ENCODE data around the gene MED25.

The MED25 gene

GRCh38 chr19:49871349-49871985 is 53.4 kb downstream of the MED25 start:
- ChIA-PET CTCF (no interaction called here), POLR2A (ENCODE audit: low non-redundant PET) (interaction anchor here (0.6 kb wide), 1 partner anchor 67 kb away, joined by 3 read pairs; no protein-coding TSS in a partner anchor)
- no peak for DNase-seq (ENCODE audit: low spot score)
- no peak for TF ChIP-seq CTCF (conservative IDR thresholded peaks at IDR 0.05; ENCODE audit: low read depth)
- H3K27ac ChIP-seq, result peak overlapping the region; percentile 96

DNA sequence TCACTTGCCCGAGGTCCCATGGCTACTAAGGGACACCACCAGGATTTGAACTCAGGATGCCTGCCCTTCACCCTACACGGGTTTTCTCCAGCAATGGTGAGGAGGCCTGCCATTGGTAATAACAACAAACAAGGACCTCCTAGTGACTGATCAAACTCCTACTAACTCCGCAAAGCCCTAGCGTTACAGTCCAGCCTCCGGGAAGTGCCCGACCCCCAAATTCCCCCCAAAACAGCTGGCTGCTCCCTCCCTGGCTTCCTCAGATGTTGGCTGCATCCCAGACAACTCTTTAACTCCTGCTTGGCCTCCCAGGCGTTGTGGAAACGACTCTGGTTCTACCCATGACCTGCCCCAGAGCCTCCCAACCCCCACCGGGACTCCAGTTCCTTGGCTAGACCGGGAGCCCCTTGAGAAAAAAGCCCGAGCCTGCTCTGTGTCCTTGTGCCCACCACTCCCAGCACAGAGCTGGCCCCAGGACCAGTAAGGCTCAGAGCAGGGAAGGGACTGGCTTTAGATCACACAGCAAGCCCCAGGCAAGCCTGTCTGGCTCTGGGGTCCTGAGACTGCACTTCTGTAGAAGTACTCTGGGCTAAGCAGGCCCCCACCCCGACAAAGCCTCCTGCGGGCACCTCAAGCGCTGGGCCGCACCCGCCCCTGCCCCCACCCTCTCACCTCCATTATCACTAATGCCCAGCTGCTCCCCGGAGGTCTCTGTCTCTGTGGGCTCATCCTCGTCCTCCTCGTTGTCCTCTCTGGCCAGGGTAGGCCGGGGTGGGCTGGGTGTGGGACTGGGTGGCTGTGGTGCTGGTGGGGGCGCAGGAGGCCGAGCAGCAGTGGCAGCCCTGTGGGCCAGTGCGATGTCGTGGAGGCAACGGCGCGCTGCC is 54.4 kb downstream of the MED25 start:
- peak overlapping the region; percentile 96 for H3K27ac ChIP-seq
- DNase-seq (ENCODE audit: low spot score), result no peak
- ChIA-PET POLR2A (ENCODE audit: low non-redundant PET) (no interaction called here), CTCF (no interaction called here)
- TF ChIP-seq CTCF (conservative IDR thresholded peaks at IDR 0.05; ENCODE audit: low read depth), result no peak

DNA sequence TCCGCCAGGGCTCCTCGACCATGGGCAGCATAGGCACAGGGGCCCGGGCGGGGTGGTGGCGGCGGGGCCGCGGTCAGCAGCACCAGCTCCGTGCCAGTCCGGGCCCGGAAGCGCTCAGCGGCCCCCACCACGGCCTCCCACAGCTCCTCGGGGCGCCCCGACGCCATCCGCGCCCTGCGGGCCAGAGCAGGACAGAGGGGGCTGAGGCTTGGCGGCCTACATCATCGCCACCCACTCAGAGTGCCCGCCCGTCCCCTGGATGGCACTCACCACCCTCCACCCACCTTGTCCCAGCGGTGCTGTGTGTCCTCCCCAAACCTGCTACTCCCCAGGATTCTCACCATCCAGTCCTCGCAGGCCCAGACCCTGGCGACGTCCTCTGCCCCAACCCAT is 55.0 kb downstream of the MED25 start:
- DNase-seq (ENCODE audit: low spot score), result no peak
- ChIA-PET CTCF (no interaction called here), POLR2A (ENCODE audit: low non-redundant PET) (no interaction called here)
- peak overlapping the region; percentile 96 for H3K27ac ChIP-seq
- no peak for TF ChIP-seq CTCF (conservative IDR thresholded peaks at IDR 0.05; ENCODE audit: low read depth)

DNA sequence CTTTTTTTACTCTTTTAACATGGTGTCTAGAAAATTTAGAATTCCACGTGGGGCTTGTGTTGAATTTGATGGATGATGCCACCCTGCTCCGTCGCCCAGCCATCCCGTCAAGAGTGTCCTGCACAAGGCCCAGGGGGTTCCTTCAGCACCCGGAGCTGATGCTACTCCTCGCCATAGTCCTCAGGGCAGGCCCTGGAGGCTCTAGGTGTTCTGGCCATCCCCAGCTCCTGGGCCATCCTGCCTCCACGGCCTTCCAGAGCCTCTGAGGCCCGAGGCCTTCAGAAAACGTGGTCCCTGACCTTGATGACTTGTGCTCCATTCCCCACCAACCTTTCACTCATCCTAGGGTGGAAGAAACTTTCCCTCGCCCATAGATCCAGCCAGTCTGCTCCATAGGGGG is 55.7 kb downstream of the MED25 start:
- CTCF ChIA-PET, result no interaction called here
- H3K27ac ChIP-seq, result peak overlapping the region; percentile 96
- DNase-seq (ENCODE audit: low spot score), result no peak
- TF ChIP-seq CTCF (conservative IDR thresholded peaks at IDR 0.05; ENCODE audit: low read depth), result no peak
- POLR2A ChIA-PET (ENCODE audit: low non-redundant PET), result no interaction called here

DNA sequence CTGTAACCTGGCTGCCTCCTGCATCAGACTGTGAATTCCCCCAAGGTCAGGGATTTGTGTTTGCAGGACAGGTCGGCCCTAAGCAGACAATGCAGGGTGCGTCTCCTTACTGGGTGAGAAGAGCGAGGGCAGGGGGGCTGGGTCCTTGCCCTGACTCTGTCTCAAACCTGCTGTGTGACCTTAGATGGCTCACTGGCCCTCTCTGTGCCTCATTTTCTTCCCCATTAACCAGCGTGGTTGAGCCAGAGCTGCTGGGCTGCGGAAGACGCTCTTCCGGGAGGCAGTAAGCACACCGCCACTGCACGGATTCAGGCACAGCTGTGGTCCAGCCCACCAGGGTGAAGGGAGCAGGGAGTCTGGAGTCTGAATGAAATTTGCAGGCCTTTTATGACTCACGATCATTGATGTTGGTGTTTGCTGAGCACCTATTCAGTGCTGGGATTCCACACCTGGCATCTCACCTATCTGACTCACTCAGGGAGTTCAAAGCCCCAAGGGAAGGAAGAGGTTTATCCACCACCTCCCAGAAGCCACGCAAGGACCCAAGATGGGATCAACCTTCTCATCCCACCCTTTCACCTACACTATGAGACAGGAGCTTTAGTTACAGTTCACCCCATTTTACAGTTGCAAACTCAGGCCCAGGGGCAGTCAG is 56.5 kb downstream of the MED25 start:
- POLR2A ChIA-PET (ENCODE audit: low non-redundant PET), result no interaction called here

More for the DNA sequence above, 56.5 kb downstream of the MED25 start:
- TF ChIP-seq CTCF (conservative IDR thresholded peaks at IDR 0.05; ENCODE audit: low read depth), result no peak
- CTCF ChIA-PET, result no interaction called here
- no peak for DNase-seq (ENCODE audit: low spot score)
- peak overlapping the region; percentile 96 for H3K27ac ChIP-seq

Measured in RWPE1 (cell line).